ENCODE results near the gene IMPDH2. TPM values are rescaled to one million over a fixed set of nuclear protein-coding genes. Genes with fewer than 3 reads are reported as not detected.

The IMPDH2 gene
- total RNA-seq, 1 donor from 2014 or later: 100 TPM

DNA sequence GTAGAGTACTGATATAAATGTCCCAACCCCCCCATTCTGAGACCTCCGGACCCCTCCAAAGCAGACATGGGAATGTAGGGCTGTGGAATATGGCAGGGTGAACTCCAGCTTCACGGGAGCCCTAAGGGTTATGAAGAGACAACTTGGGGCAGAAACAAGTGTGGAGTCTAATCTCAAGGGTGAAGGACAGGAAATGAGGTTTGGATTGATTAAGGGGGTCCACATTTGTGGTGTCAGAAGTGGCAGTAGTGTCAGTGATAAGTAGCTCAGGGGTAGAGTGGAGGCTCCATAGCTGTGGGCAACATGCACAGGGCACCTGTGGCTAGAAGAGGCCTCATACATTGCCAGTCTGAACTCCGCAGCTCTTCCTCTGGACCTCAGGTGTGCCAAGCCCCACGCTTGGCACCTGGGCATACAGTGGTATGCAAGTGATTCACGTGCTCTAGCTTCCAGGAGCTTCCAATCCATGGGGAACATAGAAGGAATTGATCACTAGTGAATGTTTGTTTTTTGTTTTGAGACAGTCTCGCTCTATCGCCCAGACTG lies 43.3 kb downstream of the IMPDH2 start:
- Mint-ChIP-seq H3K36me3 (ENCODE audit: unreplicated experiment) (no peaks in the 10 kb centered on the region), H3K27ac (ENCODE audit: unreplicated experiment) (no peak overlapping the region), H3K4me1 (ENCODE audit: low read depth, unreplicated experiment) (peaks cover 8% of the 10 kb centered on the region), H3K27me3 (ENCODE audit: unreplicated experiment) (peaks cover 3% of the 10 kb centered on the region), H3K9me3 (ENCODE audit: unreplicated experiment) (peaks cover 3% of the 10 kb centered on the region), H3K4me3 (ENCODE audit: unreplicated experiment) (peak overlapping the region; percentile 0)
- DNase-seq: no peak
- no peak for TF ChIP-seq CTCF (IDR thresholded peaks at IDR 0.05; ENCODE audit: partially characterized antibody, unreplicated experiment)

- Mint-ChIP-seq H3K36me3 (ENCODE audit: unreplicated experiment) (no peaks in the 10 kb centered on the region), H3K9me3 (ENCODE audit: unreplicated experiment) (peaks cover 3% of the 10 kb centered on the region), H3K4me3 (ENCODE audit: unreplicated experiment) (no peak overlapping the region), H3K27me3 (ENCODE audit: unreplicated experiment) (peaks cover 3% of the 10 kb centered on the region), H3K4me1 (ENCODE audit: low read depth, unreplicated experiment) (peaks cover 8% of the 10 kb centered on the region), H3K27ac (ENCODE audit: unreplicated experiment) (no peak overlapping the region)
- DNase-seq: no peak
- no peak for TF ChIP-seq CTCF (IDR thresholded peaks at IDR 0.05; ENCODE audit: partially characterized antibody, unreplicated experiment)
These were observed 44.5 kb downstream of the IMPDH2 start for GRCh38 chr3:48984663-48985062.

DNA sequence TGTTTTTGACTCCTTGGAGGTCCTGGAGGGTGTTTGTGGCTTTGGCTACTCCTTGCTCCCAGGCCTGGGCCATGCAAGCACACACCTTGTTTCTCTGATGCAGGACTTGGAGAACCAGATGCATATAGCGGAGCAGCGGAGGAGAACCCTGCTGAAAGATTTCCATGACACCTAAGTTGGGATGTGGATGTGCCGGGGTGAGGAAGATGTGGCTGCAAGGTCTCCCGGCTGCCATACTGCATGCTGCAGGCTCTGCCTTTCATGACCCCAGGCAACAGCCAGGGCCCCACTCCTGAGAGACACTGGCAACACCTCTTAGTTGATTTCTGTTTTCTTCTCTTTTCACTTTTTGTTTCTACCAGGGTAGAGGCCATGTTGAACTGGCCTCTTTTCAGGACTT lies 46.1 kb downstream of the IMPDH2 start:
- H3K4me1 Mint-ChIP-seq (ENCODE audit: low read depth, unreplicated experiment): peaks cover 2% of the 10 kb centered on the region
- no peaks in the 10 kb centered on the region for H3K36me3 Mint-ChIP-seq (ENCODE audit: unreplicated experiment)
- no peak for DNase-seq
- H3K27me3 Mint-ChIP-seq (ENCODE audit: unreplicated experiment): no peaks in the 10 kb centered on the region
- no peak overlapping the region for H3K27ac Mint-ChIP-seq (ENCODE audit: unreplicated experiment)
- TF ChIP-seq CTCF (IDR thresholded peaks at IDR 0.05; ENCODE audit: partially characterized antibody, unreplicated experiment): no peak
- H3K4me3 Mint-ChIP-seq (ENCODE audit: unreplicated experiment): no peak overlapping the region
- H3K9me3 Mint-ChIP-seq (ENCODE audit: unreplicated experiment): no peaks in the 10 kb centered on the region

DNA sequence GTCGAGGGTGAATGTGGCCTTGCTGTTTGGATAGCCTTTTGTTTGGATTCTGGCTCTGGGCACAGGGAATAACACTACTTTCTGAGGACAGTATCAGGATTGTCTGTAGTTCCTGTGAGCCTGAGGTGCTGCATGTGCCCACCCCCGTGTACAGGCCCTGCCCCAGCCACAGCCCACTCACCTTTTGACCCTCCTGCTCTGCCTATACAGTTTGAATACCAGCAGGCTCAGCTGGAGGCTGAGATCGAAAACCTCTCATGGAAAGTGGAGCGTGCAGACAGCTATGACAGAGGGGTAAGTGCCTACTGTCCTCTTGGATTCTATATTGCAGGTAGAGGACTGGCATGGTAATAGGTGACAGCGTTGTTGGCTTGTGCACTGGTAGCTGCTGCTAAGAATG lies 46.5 kb downstream of the IMPDH2 start:
- Mint-ChIP-seq H3K4me3 (ENCODE audit: unreplicated experiment) (no peak overlapping the region), H3K9me3 (ENCODE audit: unreplicated experiment) (no peaks in the 10 kb centered on the region), H3K4me1 (ENCODE audit: low read depth, unreplicated experiment) (no peaks in the 10 kb centered on the region), H3K27ac (ENCODE audit: unreplicated experiment) (no peak overlapping the region), H3K36me3 (ENCODE audit: unreplicated experiment) (no peaks in the 10 kb centered on the region), H3K27me3 (ENCODE audit: unreplicated experiment) (no peaks in the 10 kb centered on the region)
- no peak for TF ChIP-seq CTCF (IDR thresholded peaks at IDR 0.05; ENCODE audit: partially characterized antibody, unreplicated experiment)
- no peak for DNase-seq

DNA sequence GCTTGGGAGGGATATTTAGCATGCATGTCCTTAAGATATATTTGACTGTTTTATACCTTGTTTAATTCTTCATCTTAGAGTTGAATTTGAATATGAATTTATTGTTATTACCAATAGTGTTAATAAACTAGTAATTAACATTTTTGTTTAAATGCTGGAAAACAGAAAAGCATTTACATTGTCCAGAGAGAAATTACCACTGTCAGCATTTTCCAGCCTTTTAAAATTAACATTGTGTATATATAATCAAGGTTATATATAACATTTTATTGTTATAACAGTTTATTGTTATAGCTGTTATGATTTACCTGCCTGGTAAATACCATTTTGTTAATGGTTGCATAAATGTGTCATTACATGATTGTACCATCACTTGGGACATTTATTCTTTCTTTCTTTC lies 47.2 kb downstream of the IMPDH2 start:
- Mint-ChIP-seq H3K36me3 (ENCODE audit: unreplicated experiment) (no peaks in the 10 kb centered on the region), H3K4me3 (ENCODE audit: unreplicated experiment) (no peak overlapping the region), H3K27me3 (ENCODE audit: unreplicated experiment) (no peaks in the 10 kb centered on the region), H3K9me3 (ENCODE audit: unreplicated experiment) (no peaks in the 10 kb centered on the region), H3K4me1 (ENCODE audit: low read depth, unreplicated experiment) (no peaks in the 10 kb centered on the region), H3K27ac (ENCODE audit: unreplicated experiment) (no peak overlapping the region)
- no peak for TF ChIP-seq CTCF (IDR thresholded peaks at IDR 0.05; ENCODE audit: partially characterized antibody, unreplicated experiment)
- DNase-seq: no peak

All from glutamatergic neuron (in vitro differentiated cells).